ENCODE measurements around the gene ALDH1A2.
A peak's percentile ranks its signal among the peaks of the same experiment; 100 is the strongest.
"Not testable (repeated sequence)": the region's sequence is repeated elsewhere in the genome, so short reads cannot be mapped to it uniquely, and the experiment has no call there.

The ALDH1A2 gene

DNA sequence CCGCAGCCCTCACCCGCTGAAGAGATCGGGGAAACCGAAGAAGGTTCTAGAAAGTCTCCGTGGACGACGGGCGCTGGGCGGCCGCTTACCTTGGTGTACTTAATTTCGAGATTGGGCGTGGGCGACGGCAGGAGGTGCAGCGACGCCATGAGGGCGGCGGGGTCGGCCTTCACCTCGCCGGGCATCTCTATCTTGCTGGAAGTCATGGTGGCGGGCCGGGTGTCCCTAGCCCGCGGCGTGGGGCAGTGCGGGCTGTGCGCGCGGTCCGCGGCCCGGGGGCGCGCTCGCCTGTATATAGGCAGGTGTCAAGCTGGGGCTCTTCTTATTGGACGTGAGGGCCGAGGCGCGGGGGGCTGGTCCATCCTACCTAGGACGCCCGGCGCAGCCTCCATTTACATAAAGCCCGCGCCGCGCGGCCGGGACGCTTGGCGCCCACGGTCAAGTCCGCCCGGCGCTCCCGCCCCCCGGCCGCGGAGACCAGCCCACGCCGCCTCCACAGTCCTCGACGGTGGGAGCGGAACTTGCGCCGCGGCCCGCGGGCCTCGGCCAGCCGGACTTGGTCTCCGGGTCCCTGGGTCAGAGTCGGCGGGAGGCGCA, at the start of gene ALDH1A2:
Gene ALDH1A2 (minus strand): TSS at position 267 of the 597 bp plus-strand sequence. CDS start 61 bp downstream, at position 206.
- no peak for DNase-seq (ENCODE audit: low spot score)

DNA sequence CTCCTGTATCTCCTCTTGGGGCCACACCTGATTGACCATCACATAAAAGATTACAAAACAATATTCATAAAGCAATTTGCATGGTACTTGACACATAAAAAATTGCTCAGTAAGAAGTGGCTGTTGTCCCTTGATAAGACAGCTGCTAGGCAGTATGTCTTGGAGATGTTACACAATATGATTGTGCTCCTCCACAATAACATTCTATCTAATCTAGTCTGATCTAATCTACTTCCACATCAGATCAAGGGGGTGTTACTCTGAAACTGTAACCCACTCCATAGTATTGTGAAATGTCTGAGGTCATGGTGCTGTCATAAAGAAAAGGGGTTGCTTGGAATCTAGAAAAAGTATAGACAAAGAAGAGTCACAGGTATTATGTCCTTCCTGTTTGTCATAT, 49.3 kb upstream of the ALDH1A2 start:
- no peak for DNase-seq (ENCODE audit: low spot score)

DNA sequence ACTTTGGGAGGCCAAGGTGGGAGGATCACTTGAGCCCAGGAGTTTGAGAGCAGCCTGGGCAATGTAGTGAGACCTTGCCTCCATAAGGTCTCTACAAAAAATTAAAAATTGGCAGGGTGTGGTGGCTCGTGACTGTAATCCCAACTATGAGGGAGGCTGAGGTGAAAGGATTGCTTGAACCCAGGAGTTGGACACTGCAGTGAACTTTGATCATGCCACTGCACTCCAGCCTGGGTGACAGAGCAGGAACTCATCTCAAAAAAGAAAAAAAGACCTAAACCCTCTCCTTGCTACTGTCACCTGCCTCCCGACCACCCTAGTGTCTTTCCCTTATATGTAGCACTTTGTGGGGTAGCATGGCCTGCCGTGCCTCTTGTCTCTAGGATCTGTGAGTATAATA, 48.9 kb upstream of the ALDH1A2 start:
- no peak for DNase-seq (ENCODE audit: low spot score)

DNA sequence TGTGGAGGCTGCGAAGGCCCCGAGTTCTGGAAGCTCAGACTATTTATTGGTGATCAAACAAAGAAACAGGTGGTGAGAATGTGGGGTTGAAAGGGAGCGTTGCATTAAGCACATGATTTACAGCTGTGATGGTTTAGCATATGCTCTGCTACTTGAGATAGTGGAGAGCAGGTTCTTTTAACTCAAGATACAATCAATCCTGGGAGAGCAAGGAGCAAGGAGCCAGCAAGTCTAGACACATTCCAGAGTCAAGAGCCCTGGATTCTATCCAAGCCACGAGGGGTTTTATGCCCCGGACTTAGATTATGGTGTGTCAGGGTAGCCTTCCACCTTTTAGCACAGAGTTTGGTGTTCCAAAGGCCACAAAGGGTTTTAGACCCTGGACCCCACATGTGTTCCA, 47.8 kb upstream of the ALDH1A2 start:
- DNase-seq (ENCODE audit: low spot score): not testable (repeated sequence)

DNA sequence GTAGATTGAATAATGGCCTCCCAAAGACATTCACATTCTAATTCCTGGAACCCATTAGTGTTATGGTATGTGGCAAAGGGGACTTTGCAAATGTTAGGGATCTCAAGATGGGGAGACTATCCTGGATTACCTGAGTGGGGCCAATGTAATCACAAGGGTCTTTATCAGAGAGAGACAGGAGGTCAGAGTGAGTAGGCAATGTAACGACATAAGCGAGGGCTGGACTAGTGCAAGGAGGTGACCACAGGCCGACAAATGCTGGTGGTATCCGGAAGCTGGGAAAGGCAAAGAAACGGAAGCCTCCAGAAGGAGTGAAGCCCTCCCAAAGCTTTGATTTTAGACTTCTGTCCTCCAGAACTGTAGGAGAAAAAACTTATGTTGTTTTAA, 46.2 kb upstream of the ALDH1A2 start:
- no peak for DNase-seq (ENCODE audit: low spot score)

DNA sequence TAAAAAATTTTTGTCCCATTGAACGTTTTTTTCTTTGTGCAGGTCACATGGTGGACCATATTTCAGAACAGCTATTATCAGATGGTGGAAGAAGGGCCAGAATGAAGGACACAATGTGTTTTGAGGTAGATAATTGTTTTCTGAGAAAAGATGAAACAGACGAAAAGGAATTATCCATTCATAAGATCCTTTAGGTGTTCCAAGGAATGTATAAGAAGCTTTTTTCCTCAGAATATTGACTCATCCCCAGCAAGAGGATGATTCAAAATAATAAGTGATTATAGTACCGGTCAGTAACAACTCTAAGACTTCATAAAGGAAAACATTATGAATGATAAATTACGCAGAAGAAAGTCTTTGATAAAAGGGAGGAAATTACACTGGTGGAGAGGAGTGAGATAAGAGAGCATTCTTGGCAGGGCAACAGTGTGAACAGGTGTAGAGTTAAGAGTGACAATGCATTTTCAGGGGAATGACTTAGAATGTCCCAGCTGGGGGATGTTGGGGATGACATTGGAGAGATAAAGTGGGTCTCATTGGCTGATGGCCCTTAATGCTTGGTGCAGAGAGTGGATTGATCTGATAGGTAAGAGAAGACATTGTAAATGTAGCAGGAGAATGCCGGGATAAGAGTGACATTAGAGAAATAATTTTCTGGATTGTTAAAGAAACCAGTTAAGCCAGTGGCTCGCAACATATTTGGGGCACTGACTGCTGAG, 45.6 kb upstream of the ALDH1A2 start:
- DNase-seq (ENCODE audit: low spot score): no peak

DNA sequence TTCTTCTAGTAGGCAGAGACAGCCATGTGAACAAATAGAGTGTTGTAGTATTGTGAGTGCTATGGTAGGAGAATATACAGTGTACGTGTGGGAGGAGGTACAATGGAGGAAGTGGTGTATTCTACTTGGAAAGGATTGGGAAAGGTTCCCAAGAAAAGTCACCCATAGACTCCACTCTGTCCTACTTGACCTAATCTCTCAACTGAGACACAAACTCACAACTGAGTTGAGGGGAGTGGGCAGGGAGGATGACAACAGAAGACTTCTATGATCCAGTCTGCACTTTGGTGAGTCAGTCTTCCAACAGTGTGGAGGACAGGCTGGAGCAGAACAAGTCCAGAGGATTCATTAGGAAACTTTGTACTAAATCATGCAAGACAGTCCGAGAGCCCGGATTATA, 43.9 kb upstream of the ALDH1A2 start:
- DNase-seq (ENCODE audit: low spot score): no peak

DNA sequence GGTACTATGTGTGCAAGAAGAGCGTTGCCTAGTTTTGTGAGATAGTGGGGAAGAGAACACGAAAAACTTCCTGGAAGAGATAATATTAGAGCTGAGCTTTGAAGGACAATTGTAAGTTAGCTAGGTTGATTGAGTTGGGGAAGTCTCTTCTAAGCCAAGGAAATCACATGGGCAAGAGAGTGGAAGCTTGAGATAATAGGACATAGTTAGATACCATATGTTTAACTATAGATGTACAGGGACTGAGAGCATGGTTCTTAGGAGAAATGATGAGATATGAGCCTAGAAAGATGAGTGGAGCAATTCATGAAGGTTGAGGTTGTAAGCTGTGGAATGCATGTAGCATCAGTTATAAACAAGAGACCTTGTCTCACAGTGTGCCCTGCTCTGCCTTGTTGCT, 42.6 kb upstream of the ALDH1A2 start:
- no peak for DNase-seq (ENCODE audit: low spot score)

DNA sequence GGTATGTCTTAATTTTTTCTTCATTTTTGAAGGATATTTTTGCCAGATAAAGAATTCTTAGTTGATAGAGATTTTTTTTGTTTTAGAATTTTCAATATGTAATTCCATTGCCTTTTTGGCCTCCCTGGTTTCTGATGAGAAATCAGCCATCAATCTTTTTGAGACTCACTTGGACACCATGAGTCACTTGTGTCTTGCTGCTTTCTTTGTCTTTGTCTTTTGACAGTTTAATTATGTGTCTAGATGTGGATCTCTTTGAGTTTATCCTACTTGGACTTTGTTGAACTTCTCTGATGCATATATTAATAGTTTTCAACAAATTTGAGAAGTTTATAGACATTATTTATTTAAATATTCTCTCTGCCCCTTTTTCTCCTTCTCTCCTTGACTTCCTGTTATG, 38.0 kb upstream of the ALDH1A2 start:
- DNase-seq (ENCODE audit: low spot score): no peak

DNA sequence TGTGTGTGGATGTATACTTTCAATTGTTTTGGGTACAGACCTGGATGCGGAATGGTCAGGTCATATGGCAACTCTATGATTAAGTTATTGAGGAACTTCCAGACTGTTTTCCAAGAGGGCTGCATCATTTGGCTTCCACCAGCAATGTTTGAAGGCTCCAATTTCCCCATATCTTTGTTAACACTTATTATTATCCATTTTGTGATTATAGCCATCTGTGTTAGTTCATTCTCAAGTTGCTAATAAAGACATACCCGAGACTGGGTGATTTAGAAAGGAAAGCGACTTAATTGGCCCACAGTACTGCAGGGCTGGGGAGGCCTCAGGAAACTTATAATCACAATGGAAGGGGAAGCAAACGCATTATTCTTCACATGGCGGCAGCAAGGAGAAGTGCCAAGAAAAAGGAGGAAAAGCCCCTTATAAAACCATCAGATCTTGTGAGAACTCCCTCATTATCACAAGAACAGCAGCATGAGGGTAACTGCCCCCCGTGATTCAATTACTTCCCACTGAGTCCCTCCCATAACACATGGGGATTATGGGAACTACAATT, 31.1 kb upstream of the ALDH1A2 start:
- DNase-seq (ENCODE audit: low spot score): no peak

DNA sequence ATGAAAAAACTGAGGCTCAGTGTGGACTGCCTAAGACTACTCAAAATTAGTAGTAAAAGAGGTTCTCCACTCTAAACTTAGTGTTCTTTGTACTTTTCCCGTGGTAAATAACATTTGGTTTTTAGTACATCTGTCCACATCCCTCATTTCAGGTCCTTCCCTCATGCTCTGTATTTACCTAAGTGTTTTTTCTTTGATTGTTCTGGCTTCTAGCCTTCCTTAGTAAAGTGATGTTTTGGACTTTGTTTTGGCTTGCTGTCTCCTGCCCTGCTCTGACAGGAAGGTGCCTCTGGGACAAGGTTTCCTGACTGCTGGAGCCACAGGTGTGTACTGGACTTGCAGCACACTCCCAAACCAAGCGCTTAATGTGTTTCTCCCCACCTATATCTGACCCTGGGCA, 29.9 kb upstream of the ALDH1A2 start:
- DNase-seq (ENCODE audit: low spot score): no peak

DNA sequence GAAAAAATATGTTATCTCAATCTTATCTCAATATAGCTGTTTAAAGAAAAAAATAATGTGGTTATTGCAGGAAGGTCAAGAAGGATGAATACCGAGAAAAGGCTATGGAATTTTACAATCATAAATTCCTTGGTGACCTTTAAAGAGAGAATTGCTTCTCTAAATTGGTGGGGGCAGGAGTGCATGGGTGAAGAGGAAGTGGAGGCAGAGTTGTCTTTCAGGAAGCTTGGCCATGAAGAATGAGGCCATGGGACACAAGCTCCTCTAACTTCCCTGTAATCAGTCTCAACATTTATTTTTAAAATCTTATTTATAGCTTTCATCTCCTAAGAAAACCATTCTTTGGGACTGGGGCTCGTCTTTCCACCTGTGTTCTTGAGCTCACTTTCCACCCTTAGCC, 22.4 kb upstream of the ALDH1A2 start:
- no peak for DNase-seq (ENCODE audit: low spot score)

DNA sequence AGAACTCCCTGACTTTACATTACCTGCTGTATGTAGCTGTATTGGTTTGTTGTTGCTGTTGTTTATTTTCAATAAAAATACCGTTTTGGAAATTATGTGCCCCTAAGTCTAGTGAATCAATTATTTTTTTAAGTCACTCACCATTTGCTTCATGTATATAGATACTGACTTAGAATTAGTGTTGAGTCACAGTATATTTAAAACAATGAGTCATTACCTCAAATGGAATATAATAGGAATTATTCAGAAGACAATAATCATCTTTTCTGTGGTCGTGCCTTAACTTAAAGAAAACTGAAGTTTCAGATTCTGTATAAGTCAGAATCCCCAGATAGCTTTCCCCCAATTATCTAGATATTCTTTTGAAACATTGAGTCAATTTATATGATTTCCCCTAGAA, 21.0 kb upstream of the ALDH1A2 start:
- DNase-seq (ENCODE audit: low spot score): no peak

DNA sequence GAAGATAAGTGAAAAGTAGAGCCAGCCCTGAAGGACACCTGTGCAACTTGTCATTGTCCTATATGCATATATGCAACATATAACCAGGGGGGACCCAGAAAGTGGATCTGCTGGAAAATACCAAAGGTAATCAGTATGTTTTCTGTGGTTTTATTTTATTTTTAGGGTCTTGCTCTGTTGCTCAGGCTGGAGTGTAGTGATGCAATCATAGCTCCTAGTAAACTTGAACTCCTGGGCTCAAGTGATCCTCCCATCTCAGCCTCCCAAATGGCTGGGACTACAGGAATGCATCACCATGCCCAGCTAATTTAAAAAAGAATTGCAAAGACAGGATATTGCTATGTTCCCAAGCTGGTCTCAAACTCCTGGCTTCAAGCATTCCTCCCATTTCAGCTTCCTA, 18.0 kb upstream of the ALDH1A2 start:
- no peak for DNase-seq (ENCODE audit: low spot score)

DNA sequence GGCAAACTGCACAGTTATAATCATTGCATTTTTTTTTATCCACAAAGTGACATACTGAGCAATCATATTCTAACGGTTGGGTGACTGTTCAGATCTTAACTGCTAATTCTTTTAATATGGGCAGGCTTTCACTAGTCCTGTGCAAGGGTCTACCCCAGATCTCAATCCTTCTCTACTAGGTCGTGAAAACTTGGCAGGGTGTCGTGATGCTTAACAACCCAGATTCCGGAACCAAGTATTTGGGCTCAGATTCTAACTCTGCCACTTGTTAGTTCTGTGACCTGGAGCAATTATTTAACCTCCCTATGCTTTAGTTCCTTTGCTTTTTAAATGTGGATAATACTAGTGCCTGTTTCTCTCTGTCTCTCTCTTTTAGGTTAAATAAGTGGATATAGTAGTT, 16.4 kb upstream of the ALDH1A2 start:
- DNase-seq (ENCODE audit: low spot score): no peak

DNA sequence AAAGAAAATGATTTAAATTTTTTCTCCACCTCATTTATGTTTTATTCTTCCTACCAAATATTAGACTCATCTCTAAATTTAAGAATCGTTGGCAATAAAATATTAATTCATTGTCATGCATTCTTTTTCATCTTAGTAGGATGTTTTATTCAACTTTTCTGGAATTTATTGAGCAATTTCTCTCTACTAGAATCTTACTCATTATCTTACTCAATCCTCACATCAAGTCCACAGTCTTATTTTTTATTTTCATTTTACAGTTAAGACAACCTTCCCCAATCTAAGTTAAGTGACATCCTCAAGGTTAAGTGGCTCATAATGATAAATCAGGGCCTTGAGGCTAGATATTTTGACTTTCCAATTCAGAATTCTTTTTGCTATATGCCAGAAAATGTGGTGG, 15.9 kb upstream of the ALDH1A2 start:
- peak; percentile 11 for DNase-seq (ENCODE audit: low spot score)

DNA sequence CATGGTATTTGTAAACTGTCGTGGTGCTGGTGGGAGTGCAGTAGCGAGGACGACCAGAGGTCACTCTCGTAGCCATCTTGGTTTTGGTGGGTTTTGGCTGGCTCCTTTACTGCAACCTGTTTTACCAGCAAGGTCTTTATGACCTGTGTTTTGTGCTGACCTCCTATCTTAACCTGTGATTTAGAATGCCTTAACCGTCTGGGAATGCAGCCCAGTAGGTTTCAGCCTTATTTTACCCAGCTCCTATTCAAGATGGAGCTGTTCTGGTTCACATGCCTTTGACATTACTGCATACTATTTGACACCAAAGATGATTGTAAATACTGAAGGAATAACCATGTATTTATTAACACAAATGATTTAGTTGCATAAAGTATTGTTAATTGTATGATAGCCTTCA, 15.4 kb upstream of the ALDH1A2 start:
- DNase-seq (ENCODE audit: low spot score): not testable (repeated sequence)

DNA sequence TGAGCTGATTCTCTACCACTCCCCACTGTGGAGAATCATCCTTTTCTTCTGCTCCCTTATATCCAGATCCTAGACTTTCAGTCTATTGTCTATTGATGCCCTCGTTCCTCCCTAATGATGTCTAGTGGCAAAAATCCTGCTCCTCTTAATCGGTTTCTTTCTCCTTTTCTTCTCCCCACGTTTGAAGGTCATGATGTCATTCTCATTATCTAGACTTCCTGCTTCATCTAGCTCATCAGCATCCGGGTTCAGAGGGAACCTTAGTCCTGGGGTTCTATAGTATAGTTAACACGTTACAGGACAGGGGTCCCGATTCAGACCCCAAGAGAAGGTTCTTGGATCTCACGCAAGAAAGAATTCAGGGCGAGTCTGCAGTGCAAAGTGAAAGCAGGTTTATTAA, 14.9 kb upstream of the ALDH1A2 start:
- no peak for DNase-seq (ENCODE audit: low spot score)

DNA sequence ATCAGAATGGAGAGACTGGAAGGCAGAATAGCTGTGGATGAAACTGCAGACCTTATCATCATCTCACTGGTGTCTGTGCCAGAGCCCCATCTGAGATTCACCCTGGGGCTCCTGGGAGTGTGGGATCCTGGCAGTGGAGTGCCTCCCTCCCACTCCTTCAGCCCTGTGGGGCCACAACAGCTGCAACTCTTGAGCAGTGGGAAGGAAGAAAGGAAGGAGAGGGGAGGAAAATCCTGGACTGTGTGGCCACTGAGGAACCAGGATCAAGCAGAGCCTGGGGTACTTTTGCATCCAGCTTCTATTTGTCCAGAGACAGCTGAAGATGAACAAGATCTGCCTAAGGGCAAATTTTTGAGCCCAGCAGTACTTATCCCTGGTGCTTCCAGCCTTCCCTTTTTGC, 13.1 kb upstream of the ALDH1A2 start:
- no peak for DNase-seq (ENCODE audit: low spot score)

DNA sequence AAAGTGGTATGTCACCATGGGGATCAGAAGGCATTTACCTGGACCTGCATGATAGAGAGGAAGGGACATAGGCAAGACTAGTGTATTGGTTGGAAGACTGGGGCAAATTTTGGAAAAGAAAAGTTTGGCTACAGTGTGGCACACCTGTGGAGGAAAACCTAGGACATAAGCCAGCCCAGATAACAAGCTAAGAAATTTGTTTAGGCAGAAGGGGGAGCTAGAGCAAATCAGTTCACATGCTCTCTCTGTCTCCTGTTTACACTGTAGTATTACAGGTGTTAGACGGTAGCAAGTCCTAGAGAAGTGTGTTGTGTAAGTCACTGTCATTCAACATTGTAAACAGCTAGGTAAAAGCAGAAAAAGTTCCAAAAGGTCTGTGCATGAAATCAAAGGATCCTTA, 11.9 kb upstream of the ALDH1A2 start:
- no peak for DNase-seq (ENCODE audit: low spot score)

DNA sequence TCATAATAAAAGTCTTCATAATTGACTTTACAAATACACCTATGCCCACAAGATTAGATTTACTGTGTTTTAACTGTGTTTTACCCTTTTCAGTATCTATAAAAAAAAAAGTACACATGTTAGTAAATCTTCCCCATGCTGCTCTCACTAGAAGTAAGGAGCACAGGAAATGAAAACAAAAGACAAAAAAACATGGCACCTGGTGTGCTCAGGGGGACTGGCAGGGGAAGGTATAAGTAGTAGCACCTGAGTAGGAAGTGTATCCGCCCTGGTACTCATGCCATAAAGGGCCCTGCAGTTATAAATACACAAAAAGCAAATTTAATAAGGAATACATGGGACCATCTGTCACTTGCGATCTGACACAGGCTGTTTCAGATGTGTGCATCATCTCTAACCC, 8.9 kb upstream of the ALDH1A2 start:
- DNase-seq (ENCODE audit: low spot score): no peak

DNA sequence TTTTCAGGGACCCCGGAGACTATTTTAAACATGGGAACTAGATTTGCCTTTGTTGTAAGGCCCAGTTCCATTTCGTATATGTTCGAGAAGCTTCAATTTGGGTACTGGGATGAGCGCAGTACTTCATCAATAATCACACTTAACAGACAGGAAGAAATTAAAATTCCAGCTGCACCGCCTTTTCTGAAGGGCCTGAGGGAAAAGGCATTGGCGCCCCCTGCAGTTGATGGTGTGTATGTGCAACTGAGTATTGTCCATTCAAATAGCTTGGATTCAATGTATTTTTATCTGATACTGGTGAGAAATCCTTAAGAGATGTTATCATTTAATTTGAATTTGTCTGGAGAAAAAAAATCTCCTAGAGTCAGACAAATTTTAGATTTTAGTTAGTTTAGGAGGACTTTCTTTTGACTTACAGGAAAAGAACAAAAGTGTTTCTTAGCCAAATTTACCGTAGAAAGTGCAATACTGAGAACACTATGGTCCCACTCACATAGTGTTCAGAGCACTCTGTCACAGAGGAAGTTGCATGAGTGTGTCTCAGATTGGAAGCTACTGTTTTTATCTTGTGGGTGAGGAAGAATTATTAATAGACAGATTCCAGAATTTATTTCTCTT, 5.4 kb upstream of the ALDH1A2 start:
- peak; percentile 53 for DNase-seq (ENCODE audit: low spot score)

DNA sequence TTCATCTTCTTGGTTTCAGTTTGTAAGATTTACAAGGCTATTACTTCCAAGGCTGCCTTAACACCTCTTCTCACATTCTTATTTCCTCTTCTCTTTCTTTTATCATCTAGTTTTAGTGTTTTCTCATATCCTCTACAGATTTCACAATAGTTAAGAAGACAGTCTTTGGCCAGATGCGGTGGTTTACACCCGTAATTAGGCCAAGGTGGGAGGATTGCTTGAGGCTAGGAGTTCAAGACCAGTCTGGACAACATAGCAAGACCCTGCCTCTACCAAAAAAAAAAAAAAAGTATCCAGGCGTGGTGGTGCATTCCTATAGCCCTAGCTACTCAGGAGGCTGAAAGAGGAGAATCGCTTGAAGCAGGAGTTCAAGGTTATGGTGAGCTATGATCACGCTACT, 3.5 kb upstream of the ALDH1A2 start:
- DNase-seq (ENCODE audit: low spot score): no peak

Data from AG20443 (cell line).